Measurements from ENCODE around the gene ALOX12B.

- TF ChIP-seq, protein P1, sequence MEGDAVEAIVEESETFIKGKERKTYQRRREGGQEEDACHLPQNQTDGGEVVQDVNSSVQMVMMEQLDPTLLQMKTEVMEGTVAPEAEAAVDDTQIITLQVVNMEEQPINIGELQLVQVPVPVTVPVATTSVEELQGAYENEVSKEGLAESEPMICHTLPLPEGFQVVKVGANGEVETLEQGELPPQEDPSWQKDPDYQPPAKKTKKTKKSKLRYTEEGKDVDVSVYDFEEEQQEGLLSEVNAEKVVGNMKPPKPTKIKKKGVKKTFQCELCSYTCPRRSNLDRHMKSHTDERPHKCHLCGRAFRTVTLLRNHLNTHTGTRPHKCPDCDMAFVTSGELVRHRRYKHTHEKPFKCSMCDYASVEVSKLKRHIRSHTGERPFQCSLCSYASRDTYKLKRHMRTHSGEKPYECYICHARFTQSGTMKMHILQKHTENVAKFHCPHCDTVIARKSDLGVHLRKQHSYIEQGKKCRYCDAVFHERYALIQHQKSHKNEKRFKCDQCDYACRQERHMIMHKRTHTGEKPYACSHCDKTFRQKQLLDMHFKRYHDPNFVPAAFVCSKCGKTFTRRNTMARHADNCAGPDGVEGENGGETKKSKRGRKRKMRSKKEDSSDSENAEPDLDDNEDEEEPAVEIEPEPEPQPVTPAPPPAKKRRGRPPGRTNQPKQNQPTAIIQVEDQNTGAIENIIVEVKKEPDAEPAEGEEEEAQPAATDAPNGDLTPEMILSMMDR (IDR thresholded peaks at IDR 0.05; ENCODE audit: low read length): no peak
- no peak for TF ChIP-seq EZH2 (IDR thresholded peaks at IDR 0.05; ENCODE audit: borderline replicate concordance, low read length)
Observed at GRCh38 chr17:8108972-8109660, 21.6 kb upstream of the ALOX12B start.

All from OCI-LY1 (cell line).